AG04449 (cell line): ENCODE results near the gene PNMA8C.
A peak's percentile ranks its signal among the peaks of the same experiment; 100 is the strongest.
"Not testable (repeated sequence)": the region's sequence is repeated elsewhere in the genome, so short reads cannot be mapped to it uniquely, and the experiment has no call there.

Experiments used
- CTCF ChIA-PET: fragments of 350-600 bp; formaldehyde crosslinking; extraction: SDS; loops from one replicate; lab custom pipeline; 2021; ENCODE audit warnings: antibody characterized with exemption; lab: Yijun Ruan, JAX
- POLR2A ChIA-PET: fragments of 400-600, 350-600 bp; formaldehyde crosslinking; extraction: SDS; loops from one replicate; lab custom pipeline; 2020; ENCODE audit warnings: antibody characterized with exemption, inconsistent platforms; lab: Yijun Ruan, JAX
- DNase-seq: peaks from one replicate; pipeline ENCODE4 v3.0.0-alpha.2; 2010; ENCODE audit warnings: low read depth, low spot score
- H3K4me3 ChIP-seq: 2 replicates; pipeline ENCODE4 v1.5.1; 2011; ENCODE audit warnings: low read depth, mild to moderate bottlenecking, control low read depth, low read length
- CTCF ChIP-seq: IDR thresholded peaks from one replicate; pipeline ENCODE4 v1.5.1; 2011; ENCODE audit warnings: mild to moderate bottlenecking, moderate library complexity, low read length, control low read depth, inconsistent platforms; ENCODE audit not compliant: insufficient read depth; ENCODE audit errors: missing control alignments

Gene PNMA8C

DNA sequence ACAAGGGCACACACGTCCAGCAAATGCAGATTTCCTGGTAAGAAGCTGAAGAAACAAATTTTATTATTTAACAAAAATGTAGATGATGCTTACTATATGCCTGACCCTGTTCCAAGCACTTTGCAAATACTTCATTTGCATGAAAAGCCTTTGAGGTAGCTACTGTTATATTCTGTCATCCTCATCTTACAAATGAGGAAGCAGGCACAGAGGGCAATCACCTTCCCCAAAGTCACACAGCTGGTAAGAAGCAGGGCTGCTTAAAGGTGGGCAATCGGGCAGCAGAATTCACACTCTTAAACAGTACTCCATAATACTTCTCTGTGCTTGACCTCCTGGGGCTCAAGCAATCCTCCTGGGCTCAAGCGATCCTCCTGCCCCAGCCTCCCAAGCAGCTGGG, 18.3 kb upstream of the PNMA8C start:
- CTCF ChIA-PET, result interaction anchor here (0.5 kb wide), 1 partner anchor 153 kb away, joined by 3 read pairs; no protein-coding TSS in a partner anchor
- no peak overlapping the region for H3K4me3 ChIP-seq
- POLR2A ChIA-PET, result no interaction called here
- DNase-seq, result no peak
- no peak for TF ChIP-seq CTCF

DNA sequence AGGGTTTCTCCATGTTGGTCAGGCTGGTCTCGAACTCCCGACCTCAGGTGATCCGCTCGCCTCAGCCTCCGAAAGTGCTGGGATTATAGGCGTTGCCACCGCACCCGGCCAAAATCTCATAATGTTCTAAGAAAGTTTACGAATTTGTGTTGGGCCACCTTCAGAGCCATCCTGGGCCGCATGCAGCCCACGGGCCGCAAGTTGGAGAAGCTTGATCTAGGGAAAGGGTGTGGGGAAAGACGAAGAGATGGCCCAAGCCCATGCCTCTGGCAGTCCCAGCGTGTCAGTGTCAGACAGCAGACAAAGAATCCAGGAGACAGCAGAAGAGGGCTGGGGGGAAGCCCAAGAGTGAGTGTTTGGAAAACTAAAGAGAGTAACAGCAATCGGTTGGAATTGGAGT, 17.3 kb upstream of the PNMA8C start:
- POLR2A ChIA-PET, result no interaction called here
- H3K4me3 ChIP-seq, result no peak overlapping the region
- DNase-seq, result no peak
- CTCF ChIA-PET, result interaction anchor here (0.9 to 1.6 kb wide), 2 partner anchors 44 to 51 kb away, joined by 4 to 5 read pairs; no protein-coding TSS in a partner anchor
- TF ChIP-seq CTCF, result no peak

GRCh38 chr19:46442808-46443450, 14.2 kb upstream of the PNMA8C start:
- CTCF ChIA-PET, result interaction anchor here (1.1 kb wide), 1 partner anchor 46 kb away, joined by 3 read pairs; no protein-coding TSS in a partner anchor
- no peak overlapping the region for H3K4me3 ChIP-seq
- POLR2A ChIA-PET, result no interaction called here
- peak; percentile 14 for DNase-seq
- TF ChIP-seq CTCF, result no peak

- no peak overlapping the region for H3K4me3 ChIP-seq
- ChIA-PET POLR2A (no interaction called here), CTCF (no interaction called here)
- DNase-seq, result no peak
- TF ChIP-seq CTCF, result no peak
Measured at GRCh38 chr19:46441866-46442265, 13.1 kb upstream of the PNMA8C start.

- CTCF ChIA-PET, result interaction anchor here (1.2 to 1.5 kb wide), 2 partner anchors 53 to 107 kb away, joined by 3 to 4 read pairs; no protein-coding TSS in a partner anchor
- H3K4me3 ChIP-seq, DNase-seq, POLR2A ChIA-PET: not testable (repeated sequence)
Measured at GRCh38 chr19:46435689-46436088, 7.0 kb upstream of the PNMA8C start.

- H3K4me3 ChIP-seq, result no peak overlapping the region
- ChIA-PET CTCF (interaction anchor here (1.2 to 1.5 kb wide), 2 partner anchors 53 to 108 kb away, joined by 3 to 4 read pairs; no protein-coding TSS in a partner anchor), POLR2A (no interaction called here)
- TF ChIP-seq CTCF, result no peak
- DNase-seq, result no peak
Measured at GRCh38 chr19:46435009-46435408, 6.3 kb upstream of the PNMA8C start.

DNA sequence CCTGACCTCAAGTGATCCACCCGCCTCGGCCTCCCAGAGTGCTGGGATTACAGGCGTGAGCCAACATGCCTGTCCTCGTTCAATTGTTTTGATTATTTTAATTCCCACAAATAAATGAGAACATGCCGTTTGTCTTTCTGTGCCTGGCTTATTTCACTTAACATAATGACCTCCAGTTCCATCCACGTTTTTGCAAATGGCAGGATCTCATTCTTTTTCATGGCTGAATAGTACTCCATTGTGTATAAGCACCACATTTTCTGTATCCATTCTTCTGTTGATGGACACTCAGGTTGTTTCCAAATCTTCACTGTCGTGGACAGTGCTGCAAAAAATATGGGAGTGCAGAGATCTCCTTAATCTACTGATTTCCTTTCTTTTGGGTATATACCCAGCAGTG, 4.7 kb upstream of the PNMA8C start:
- H3K4me3 ChIP-seq, POLR2A ChIA-PET, DNase-seq: not testable (repeated sequence)
- CTCF ChIA-PET, result interaction anchor here (1.0 to 1.4 kb wide), 3 partner anchors 15 to 405 kb away, joined by 3 to 5 read pairs (median 3); no protein-coding TSS in a partner anchor
